ENCODE data around the gene MRPL23.
"Not testable (repeated sequence)": the region's sequence is repeated elsewhere in the genome, so short reads cannot be mapped to it uniquely, and the experiment has no call there.

The MRPL23 gene

DNA sequence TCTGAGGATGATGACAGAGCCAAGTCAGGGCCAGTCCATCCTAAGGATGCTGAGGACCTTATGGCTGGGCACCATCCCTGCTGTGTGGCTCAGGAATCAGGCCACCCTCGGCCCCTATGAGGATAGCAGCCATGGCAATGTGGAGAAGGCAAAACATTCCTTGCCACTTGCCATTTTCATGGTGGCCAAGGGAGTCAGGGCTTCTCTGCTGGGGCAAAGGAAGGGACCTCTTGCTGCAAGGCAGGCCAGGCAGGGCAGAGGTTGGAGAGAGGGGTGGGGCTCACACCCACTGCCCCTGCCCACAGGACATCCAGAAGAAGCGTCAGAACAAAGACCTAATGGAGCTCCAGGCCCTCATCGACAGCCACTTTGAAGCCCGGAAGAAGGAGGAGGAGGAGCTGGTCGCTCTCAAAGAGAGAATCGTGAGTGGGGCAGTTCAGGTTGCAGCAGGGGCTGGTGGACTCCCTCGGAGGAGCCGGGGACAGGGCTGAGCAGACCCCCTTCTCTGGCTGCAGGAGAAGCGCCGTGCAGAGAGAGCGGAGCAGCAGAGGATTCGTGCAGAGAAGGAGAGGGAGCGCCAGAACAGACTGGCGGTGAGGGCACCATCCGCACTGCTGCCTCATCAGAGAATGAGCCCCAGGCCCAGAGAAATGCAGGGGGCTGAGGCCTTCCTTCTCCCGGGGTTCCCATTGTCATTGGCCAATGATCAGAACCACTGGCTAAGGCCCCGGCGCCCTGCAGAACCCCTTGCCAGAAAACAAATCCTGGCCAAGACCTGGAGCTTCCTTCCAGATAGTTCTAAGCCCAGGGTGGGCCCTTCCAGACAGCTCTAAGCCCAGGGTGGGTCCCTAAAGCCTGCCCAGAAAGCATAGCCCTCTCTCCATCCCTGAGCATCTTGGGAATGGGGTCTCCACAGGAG is 13.5 kb upstream of the MRPL23 start:
- DNase-seq (ENCODE audit: low spot score): no peak

- DNase-seq (ENCODE audit: low spot score): no peak
These were observed 12.6 kb upstream of the MRPL23 start for GRCh38 chr11:1934335-1935155.

GRCh38 chr11:1935156-1936071 is 11.7 kb upstream of the MRPL23 start:
- no peak for DNase-seq (ENCODE audit: low spot score)

DNA sequence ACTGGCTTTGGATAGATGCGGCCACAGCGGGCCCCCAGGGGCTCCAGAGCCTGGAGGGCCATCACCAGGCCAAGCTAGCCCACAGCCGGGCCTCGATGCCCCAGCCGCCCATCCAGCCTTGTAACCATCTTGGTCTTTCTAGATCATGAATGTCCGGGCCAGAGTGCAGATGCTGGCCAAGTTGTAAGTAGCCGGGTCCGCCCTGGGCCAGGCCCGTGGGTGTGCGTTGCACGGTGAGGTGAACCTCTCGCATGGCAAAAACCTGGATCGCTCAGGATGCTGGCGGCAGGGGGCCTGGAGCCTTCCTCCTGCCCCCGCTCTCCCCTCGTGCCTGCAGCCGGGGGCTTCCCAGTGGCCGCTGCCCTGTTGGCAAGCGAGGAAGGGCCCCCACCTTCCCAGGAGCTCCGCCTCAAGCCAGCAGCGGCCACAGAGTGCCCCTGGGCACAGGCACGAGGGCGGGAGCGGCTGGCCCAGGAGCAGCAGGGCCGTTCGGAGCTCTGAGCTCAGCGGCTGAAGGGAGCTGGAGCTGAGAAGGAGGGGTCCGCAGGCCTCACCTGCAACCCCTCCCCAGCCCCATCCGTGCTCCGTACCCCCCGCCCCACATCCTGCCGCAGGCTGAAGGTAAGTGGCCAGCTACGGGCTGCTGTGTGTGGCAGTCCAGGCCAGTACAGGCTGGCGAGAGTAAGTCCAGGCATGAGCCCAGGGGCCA is 10.9 kb upstream of the MRPL23 start:
- DNase-seq (ENCODE audit: low spot score): no peak

DNA sequence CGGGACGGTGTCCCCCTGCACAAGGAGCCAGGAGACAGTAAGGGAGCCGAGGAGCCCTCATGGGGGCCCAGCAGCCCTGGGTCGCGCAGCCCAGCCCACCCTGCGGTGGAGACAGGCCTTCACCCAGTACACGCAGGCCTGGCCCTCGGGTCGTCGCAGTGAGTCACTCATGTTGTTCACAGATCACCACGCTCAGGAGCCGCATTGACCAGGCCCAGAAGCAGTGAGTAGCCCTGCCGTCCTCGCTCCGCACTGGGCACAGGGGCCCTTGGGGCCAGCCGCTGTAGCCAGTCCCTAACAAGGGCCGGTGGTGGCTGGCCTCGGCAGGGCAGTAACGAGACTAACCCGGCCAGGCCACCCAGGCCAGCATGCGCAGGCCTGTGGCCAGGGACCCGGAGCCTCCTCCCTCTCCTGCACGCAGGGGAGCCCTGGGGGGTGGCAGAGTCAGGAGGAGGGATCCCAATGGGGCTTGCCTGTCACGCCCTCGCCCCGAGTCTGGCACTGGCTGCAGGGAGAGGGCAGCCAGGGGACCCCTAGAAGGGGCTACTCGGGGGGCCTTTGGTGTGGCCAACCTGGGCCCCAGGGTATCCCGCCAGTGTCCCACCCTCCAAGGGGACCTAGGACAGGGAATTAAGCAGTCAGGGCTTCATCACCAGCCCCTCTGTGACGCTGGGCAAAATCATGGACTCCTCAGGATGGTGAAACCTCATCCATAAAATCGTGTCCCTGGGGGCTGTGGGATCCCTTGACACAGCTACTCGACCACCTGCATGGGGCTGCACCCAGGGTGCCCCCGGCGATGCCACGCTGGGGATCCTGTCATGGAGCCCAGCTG is 10.1 kb upstream of the MRPL23 start:
- DNase-seq (ENCODE audit: low spot score): no peak

DNA sequence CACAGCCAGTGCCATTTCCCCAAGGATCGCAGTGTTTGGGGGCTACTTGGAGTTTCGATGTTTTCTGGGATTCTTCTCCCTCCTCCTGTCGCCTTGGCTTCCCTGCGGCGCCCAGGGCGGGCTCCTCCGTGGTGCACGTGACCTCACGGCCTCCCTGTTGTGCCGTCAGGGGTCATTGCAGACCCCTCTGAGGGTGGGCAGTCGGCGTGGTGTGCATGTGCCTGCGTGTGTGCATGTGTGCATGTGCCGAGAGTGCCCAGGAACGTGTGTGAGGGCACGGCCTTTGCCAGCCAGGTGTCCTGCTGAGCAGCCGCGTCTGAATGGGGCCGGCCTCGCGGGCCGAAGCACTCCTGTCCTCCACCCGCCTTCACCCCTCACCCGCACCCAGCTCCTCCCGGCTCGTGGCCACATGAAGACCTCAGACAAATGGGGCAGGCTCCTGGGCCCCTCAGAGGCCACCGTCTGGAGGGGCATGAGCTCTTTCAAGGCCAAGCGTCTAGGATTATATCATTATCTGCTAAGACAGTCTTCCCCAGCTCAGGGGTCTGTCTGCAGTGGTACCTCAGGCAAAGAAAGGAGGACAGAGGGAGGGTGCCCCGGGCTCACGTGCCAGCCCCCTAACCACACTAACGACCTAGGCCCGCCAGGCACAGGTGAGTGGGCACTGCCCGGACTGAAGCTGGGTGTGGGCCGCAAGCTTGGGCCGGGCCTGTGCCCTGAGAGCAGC is 9.4 kb upstream of the MRPL23 start:
- no peak for DNase-seq (ENCODE audit: low spot score)

GRCh38 chr11:1938343-1939005 is 8.7 kb upstream of the MRPL23 start:
- DNase-seq (ENCODE audit: low spot score): no peak

- no peak for DNase-seq (ENCODE audit: low spot score)
These were observed 8.0 kb upstream of the MRPL23 start for GRCh38 chr11:1939006-1939625.

- DNase-seq (ENCODE audit: low spot score): not testable (repeated sequence)
These were observed 7.3 kb upstream of the MRPL23 start for GRCh38 chr11:1939788-1940187.

DNA sequence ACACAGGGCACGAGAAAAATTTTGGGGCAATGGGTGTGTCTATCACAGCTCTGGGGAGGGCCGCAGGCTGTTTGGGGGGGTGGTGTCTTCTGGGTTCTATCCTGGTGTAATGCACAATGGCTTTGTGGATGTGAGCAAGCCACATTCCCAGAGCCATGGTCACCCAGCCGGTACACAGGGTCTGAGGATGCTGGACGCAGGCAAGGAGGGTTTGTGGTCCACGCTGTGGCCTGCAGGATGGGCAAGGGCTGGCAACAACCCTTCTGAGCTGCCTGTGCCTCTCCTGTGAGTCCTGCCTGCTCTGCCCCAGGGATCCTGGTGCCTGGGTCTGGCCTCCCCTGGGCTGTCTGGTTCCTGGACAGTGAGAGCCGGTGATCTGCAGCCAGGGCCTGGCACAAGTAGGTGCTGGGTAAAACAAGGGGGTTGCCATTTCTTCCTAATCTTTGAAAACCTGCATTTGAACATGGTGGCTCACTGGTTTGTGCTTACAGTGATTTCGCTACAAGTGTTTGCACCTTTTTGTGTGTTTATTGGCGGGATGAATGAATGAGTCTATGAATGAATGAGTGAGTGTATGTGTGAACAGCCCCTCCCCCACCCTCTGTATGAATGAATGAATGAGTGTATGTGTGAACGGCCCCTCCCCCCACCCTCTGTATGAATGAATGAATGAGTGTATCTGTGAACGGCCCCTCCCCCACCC is 4.4 kb upstream of the MRPL23 start:
- DNase-seq (ENCODE audit: low spot score): no peak

GRCh38 chr11:1943576-1943975 is 3.6 kb upstream of the MRPL23 start:
- DNase-seq (ENCODE audit: low spot score): no peak

DNA sequence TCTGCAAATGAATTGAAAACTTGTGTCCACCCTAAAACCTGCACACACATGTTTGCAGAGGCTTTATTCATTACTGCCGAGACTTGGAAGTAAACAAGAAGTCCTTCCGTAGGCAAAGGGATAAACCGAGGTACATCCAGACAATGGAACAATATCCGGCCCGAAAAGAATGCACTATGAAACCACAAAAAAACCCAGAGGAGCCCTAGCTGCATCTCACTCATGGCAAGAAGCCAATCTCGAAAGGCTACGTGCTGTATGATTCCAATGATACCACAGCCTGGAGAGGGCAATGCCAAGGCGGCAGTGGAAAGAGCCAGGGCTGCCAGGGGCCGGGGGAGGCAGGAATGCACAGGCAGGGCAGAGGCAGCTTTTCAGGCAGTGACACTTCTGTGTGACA is 3.2 kb upstream of the MRPL23 start:
- no peak for DNase-seq (ENCODE audit: low spot score)

- DNase-seq (ENCODE audit: low spot score): no peak
These were observed 583 bp downstream of the MRPL23 start for GRCh38 chr11:1947592-1948237.

DNA sequence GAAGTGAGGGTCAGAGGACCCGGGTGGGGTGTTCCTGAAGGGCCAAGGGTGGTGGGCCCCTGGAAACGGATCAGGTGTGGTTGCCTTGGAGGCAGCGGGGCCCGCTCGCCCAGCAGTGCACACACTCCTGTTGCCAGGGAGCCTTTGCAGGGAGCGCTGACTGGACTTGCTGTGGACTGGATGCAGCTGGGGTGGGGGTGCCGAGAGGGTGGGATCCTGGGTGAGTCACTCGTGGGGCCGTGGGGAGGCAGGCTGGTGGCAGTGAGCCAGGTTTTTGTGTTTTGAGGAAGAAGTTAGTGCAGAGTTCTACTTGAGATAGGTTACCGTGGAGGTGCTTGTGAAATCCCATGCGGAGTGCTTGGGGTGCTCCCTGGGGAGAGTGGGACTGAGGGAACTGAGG is 1.3 kb downstream of the MRPL23 start:
- DNase-seq (ENCODE audit: low spot score): no peak

DNA sequence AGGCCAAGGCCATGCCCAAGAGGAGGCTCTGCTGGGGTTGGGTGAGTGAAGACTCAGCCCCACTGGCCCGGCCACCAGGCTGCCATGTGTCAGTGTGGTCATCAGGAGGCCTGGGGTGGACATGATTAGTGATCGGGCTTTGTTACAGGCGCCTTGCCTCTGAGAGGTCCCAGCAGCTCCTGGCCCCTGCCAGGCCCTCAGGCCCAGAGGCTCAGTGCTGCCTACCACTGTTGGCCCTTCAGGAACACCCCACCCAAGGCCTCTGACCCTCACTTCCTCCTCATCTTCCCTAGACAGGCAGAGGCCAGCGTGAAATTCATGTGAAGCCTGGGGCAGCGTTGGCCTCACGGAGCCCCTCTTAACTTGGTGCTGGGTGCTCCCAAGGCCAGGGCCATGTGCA is 2.2 kb downstream of the MRPL23 start:
- no peak for DNase-seq (ENCODE audit: low spot score)

DNA sequence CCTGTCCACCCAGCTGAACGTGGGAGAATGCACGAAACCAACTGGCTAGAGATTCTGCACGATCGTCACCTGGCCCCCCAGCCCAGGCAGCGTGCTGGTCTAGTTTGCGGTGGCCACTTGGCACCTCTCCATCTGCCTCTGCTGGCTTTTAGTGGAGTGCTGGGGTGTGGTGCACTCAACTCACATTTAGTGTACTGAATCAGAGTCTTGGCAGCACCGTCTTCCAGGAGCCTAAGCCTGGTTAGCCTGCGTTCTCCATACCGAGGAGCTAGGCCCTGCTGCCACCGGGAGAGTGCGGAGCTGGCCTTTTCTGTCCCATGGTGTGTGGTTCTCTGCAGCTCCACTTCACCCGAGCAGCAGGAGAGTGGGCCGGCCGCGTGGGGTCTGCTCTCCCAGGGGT is 2.8 kb downstream of the MRPL23 start:
- DNase-seq (ENCODE audit: low spot score): no peak

DNA sequence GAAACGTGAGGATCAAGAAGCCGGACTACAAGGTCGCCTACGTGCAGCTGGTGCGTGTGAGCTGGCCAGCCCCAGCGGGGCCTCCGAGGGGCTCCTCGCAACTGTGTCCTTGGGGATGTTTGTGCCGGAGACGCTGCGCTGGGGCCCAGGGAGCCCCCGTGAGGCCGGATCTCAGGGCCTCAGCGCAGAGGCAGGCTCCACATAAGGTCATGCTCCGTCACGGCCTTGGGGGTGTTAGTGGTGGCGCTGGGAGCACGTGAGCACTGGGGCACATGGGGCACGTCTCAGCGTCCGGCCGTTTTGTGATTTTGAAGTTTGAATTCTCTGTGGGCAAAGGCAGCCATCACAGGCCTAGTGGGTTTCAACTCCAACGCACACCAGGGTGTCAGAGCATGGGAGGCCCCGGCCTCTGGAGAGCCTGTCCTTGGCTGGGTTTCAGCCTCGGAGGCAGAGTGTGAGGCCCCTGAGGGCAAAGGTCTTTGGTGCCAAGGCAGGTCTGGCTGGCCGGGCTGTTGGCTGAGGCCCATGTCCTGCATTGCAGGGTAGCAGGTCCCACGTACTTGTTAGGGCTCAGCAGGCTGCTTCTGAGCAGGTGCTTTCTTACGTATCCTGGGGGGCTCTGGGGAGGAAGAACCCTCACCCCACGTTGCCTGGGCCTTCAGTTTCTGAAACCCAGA is 5.8 kb downstream of the MRPL23 start:
- no peak for DNase-seq (ENCODE audit: low spot score)

Measured in hematopoietic multipotent progenitor cell treated with erythropoietin and hydrocortisone succinate and interleukin-3 and kit ligand, for 17 days (in vitro differentiated cells).